GM12878 (cell line): ENCODE data around the gene BTG2. TPM values are rescaled to one million over a fixed set of nuclear protein-coding genes. Genes with fewer than 3 reads are reported as not detected.

Source experiments
- BACH1 ChIP-seq: fragments of 450-650 bp; IDR thresholded peaks from 2 replicates; pipeline ENCODE4 v1.6.1; 2017; ENCODE audit warnings: mild to moderate bottlenecking, borderline replicate concordance
- BHLHE40 ChIP-seq, 2 experiments: fragments of 450-650 bp in 1 of 2; IDR thresholded peaks; 2 replicates each; pipeline ENCODE4 v1.6.1; 2011 to 2017; ENCODE audit warnings: low read depth in 2 of 2, borderline replicate concordance in 1 of 2, improper control_type of control experiment in 1 of 2, low read length in 1 of 2, mild to moderate bottlenecking in 1 of 2
- CREB1 ChIP-seq: IDR thresholded peaks from 2 replicates; pipeline ENCODE4 v1.6.1; 2012; ENCODE audit warnings: low read depth, mild to moderate bottlenecking, inconsistent platforms
- DPF2 ChIP-seq: fragments of 450-650 bp; IDR thresholded peaks from 2 replicates; pipeline ENCODE4 v1.6.1; 2017; ENCODE audit warnings: mild to moderate bottlenecking
- EP300 ChIP-seq, 2 experiments: fragments of 150-350 bp in 1 of 2; IDR thresholded peaks; 2 replicates each; pipeline ENCODE4 v1.6.1; 2011 to 2012; ENCODE audit warnings: low read depth in 2 of 2, low read length in 2 of 2, borderline replicate concordance in 1 of 2, improper control_type of control experiment in 1 of 2, inconsistent platforms in 1 of 2; ENCODE audit not compliant: control insufficient read depth in 1 of 2
- ETV6 ChIP-seq, 2 experiments: fragments of 450-650 bp in 1 of 2; IDR thresholded peaks in 1 of 2; conservative IDR thresholded peaks in 1 of 2; 2 replicates each; pipeline ENCODE4 v1.6.1; 2014; ENCODE audit warnings: antibody characterized with exemption in 1 of 2, borderline replicate concordance in 1 of 2, low read depth in 1 of 2, mild to moderate bottlenecking in 1 of 2, moderate library complexity in 1 of 2
- HSF1 ChIP-seq: fragments of 150-350 bp; IDR thresholded peaks from 2 replicates; pipeline ENCODE4 v1.6.1; 2014; ENCODE audit warnings: mild to moderate bottlenecking, low read depth, low read length
- IRF5 ChIP-seq: fragments of 450-650 bp; IDR thresholded peaks from 2 replicates; pipeline ENCODE4 v1.6.1; 2017; ENCODE audit warnings: borderline replicate concordance
- JUND ChIP-seq: IDR thresholded peaks from 2 replicates; pipeline ENCODE4 v1.6.1; 2012; ENCODE audit warnings: low read depth, mild to moderate bottlenecking, low read length, improper control_type of control experiment, moderate library complexity
- NBN ChIP-seq: fragments of 450-650 bp; IDR thresholded peaks from 2 replicates; pipeline ENCODE4 v1.6.1; 2016
- NFXL1 ChIP-seq: fragments of 450-650 bp; IDR thresholded peaks from 2 replicates; pipeline ENCODE4 v1.6.1; 2017; ENCODE audit warnings: antibody characterized with exemption, mild to moderate bottlenecking, borderline replicate concordance
- PAX5 ChIP-seq: IDR thresholded peaks from 2 replicates; pipeline ENCODE4 v1.6.1; 2011; ENCODE audit warnings: low read depth, low read length, borderline replicate concordance
- PBX3 ChIP-seq: IDR thresholded peaks from 2 replicates; pipeline ENCODE4 v1.6.1; 2011; ENCODE audit warnings: mild to moderate bottlenecking, low read depth, low read length, moderate library complexity; ENCODE audit not compliant: insufficient replicate concordance
- PML ChIP-seq: IDR thresholded peaks from 2 replicates; pipeline ENCODE4 v1.6.1; 2012; ENCODE audit warnings: low read length, inconsistent platforms
- RCOR1 ChIP-seq: conservative IDR thresholded peaks from 2 replicates; pipeline ENCODE4 v1.6.1; 2012; ENCODE audit warnings: low read depth, low read length, improper control_type of control experiment
- SMAD1 ChIP-seq: fragments of 450-650 bp; IDR thresholded peaks from 2 replicates; pipeline ENCODE4 v1.6.1; 2018; ENCODE audit warnings: mild to moderate bottlenecking, low read depth; ENCODE audit not compliant: partially characterized antibody
- SREBF2 ChIP-seq: IDR thresholded peaks from 2 replicates; pipeline ENCODE4 v1.6.1; 2012; ENCODE audit warnings: mild to moderate bottlenecking, low read length
- SUPT20H ChIP-seq: IDR thresholded peaks from 2 replicates; pipeline ENCODE4 v1.6.1; 2011; ENCODE audit warnings: low read depth, mild to moderate bottlenecking, low read length, moderate library complexity, borderline replicate concordance; ENCODE audit not compliant: control insufficient read depth
- TCF7 ChIP-seq: IDR thresholded peaks from 2 replicates; pipeline ENCODE4 v1.6.1; 2014; ENCODE audit warnings: antibody characterized with exemption, borderline replicate concordance
- USF2 ChIP-seq: IDR thresholded peaks from 2 replicates; pipeline ENCODE4 v1.6.1; 2011; ENCODE audit warnings: low read depth, low read length, improper control_type of control experiment, borderline replicate concordance
- YY1 ChIP-seq: IDR thresholded peaks from 2 replicates; pipeline ENCODE4 v1.6.1; 2011; ENCODE audit warnings: low read depth, mild to moderate bottlenecking, low read length
- polyA plus RNA-seq, 11 experiments: library from polyadenylated mRNA; depleted of rRNA in 4 of 11; unstranded in 6 of 11; stranded (reverse) in 5 of 11; fragments of >200 nt; fragmentation: Nextera tagmentation in 4 of 11; fragmentation: Illumina TruSeq in 1 of 11; extraction: Ambion mirVana in 4 of 11; extraction: Trizol in 1 of 11; gene quantifications; 1 replicate in 1 of 11; 2 replicates in 10 of 11; pipeline versions ENCODE4 v1.2.1 to v1.2.3, GENCODE V29; 2011 to 2016; ENCODE audit warnings: inconsistent platforms in 2 of 11, missing spikeins in 2 of 11, low read depth in 1 of 11
- total RNA-seq, 4 experiments: library from RNA; depleted of rRNA in 3 of 4; stranded (reverse); fragments of >200 nt in 3 of 4; fragmentation: Illumina TruSeq in 1 of 4; extraction: Trizol in 1 of 4; gene quantifications; 2 replicates each; pipeline versions ENCODE4 v1.2.1 to v1.2.3, GENCODE V29; 2013 to 2021
- TF ChIP-seq, protein P1 (sequence below): IDR thresholded peaks from 2 replicates; pipeline ENCODE4 v1.6.1; 2011; ENCODE audit warnings: borderline replicate concordance, low read depth, mild to moderate bottlenecking, moderate library complexity, low read length; ENCODE audit not compliant: insufficient read depth, poor library complexity, severe bottlenecking

BTG2 gene
- total and polyA plus RNA-seq, 10 of the 15 experiments (the other 5 are each of a cell fraction or from before 2014, with no cell fraction given) = 23.3 to 160 (median 98.1) TPM

- TF ChIP-seq HSF1 = no peak
- peak; percentile 96 for TF ChIP-seq SMAD1
- no peak for TF ChIP-seq RCOR1
- TF ChIP-seq BACH1 = peak; percentile 96
- no peak for TF ChIP-seq SREBF2
- TF ChIP-seq EP300 (IDR thresholded peaks at IDR 0.05; ENCODE audit: borderline replicate concordance in 1 of 2, control insufficient read depth in 1 of 2, low read depth in 2 of 2, low read length in 2 of 2) = no peak
- TF ChIP-seq NBN = peak; percentile 64; the same call in 1 of the 2 replicates
- peak; percentile 63; the same call in 1 of the 2 replicates for TF ChIP-seq JUND
- TF ChIP-seq PML = peak; percentile 99
- TF ChIP-seq SUPT20H = no peak
- no peak for TF ChIP-seq IRF5
- TF ChIP-seq TCF7 = no peak
- no peak for TF ChIP-seq NFXL1
- TF ChIP-seq PBX3 = peak; percentile 9
- peak; percentile 7 for TF ChIP-seq YY1
- 0 out of 4 replicates have a peak, but pooled peaks have one; percentile 3 to 28 for TF ChIP-seq BHLHE40 (IDR thresholded peaks at IDR 0.05; ENCODE audit: borderline replicate concordance in 1 of 2, low read depth in 2 of 2, low read length in 1 of 2)
- peak; percentile 58 for TF ChIP-seq DPF2
- TF ChIP-seq USF2 = no peak
- TF ChIP-seq, protein P1, sequence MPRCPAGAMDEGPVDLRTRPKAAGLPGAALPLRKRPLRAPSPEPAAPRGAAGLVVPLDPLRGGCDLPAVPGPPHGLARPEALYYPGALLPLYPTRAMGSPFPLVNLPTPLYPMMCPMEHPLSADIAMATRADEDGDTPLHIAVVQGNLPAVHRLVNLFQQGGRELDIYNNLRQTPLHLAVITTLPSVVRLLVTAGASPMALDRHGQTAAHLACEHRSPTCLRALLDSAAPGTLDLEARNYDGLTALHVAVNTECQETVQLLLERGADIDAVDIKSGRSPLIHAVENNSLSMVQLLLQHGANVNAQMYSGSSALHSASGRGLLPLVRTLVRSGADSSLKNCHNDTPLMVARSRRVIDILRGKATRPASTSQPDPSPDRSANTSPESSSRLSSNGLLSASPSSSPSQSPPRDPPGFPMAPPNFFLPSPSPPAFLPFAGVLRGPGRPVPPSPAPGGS = peak; percentile 49
- peak in 1 of 2 experiments; percentile 10; a peak in 1 of 4 replicates for TF ChIP-seq ETV6 (conservative IDR thresholded peaks at IDR 0.05 in 1 of 2, IDR thresholded peaks at IDR 0.05 in 1 of 2; ENCODE audit: borderline replicate concordance in 1 of 2, low read depth in 1 of 2)
- peak; percentile 43; the same call in 1 of the 2 replicates for TF ChIP-seq PAX5
- peak; percentile 73; the same call in 1 of the 2 replicates for TF ChIP-seq CREB1
Observed at GRCh38 chr1:203304919-203305808, at the start of gene BTG2 (continued).
